ENCODE data around the gene PSPH.
"Not testable (repeated sequence)": the region's sequence is repeated elsewhere in the genome, so short reads cannot be mapped to it uniquely, and the experiment has no call there.

Gene PSPH

DNA sequence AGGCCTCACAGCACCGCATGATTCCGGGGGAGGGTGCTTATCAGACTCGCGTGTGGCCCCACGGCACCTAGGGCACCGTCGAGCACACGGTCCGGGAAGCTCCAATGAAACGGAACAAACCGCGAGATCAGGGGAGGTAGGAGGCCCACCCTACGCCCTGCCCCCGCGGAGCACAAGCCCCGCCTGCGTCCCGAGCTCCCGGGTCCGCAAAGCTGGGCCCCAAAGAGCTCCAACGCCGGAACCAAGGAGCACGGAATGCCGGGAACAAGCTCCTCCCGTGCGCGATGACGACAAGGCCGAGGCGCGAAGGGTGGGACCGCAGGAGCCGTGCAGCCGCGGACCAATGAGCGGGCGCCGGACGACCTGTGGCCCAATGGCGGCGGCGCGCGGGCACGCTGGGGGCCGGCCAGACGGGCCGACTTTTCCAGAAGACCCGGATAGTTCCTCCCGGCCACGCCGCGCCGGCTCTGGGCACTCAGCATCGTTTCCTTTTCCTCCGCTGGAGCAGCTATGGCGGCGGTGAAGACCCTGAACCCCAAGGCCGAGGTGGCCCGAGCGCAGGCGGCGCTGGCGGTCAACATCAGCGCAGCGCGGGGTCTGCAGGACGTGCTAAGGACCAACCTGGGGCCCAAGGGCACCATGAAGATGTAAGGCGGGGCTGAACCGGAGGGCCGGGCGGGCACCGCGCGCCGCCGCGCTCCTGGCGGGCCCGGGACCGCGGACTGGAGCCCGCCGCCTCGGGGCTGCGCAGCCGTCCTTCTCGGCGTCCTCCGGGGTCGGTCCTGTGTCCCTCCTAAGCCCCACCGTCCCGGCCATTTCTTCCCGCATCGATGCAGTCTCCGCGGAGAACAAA is at the start of gene PSPH, which contains the start of gene CCT6A:
PSPH (minus strand) TSS at position 106 of the 853 bp plus-strand sequence. CDS start 30,232 bp downstream, outside the sequence.
CCT6A (plus strand) TSS at position 427 of the 853 bp plus-strand sequence; CDS start at position 511, 84 bp downstream.
- in situ Hi-C loops (cut with MboI; ENCODE audit: low sequenced_read_pairs, unreplicated experiment), result no loop called here
- TF ChIP-seq, protein P1, sequence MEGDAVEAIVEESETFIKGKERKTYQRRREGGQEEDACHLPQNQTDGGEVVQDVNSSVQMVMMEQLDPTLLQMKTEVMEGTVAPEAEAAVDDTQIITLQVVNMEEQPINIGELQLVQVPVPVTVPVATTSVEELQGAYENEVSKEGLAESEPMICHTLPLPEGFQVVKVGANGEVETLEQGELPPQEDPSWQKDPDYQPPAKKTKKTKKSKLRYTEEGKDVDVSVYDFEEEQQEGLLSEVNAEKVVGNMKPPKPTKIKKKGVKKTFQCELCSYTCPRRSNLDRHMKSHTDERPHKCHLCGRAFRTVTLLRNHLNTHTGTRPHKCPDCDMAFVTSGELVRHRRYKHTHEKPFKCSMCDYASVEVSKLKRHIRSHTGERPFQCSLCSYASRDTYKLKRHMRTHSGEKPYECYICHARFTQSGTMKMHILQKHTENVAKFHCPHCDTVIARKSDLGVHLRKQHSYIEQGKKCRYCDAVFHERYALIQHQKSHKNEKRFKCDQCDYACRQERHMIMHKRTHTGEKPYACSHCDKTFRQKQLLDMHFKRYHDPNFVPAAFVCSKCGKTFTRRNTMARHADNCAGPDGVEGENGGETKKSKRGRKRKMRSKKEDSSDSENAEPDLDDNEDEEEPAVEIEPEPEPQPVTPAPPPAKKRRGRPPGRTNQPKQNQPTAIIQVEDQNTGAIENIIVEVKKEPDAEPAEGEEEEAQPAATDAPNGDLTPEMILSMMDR (IDR thresholded peaks at IDR 0.05; ENCODE audit: borderline replicate concordance, control extremely low read depth, extremely low read depth, insufficient read depth, missing control alignments), result no peak
- peak; percentile 96 for DNase-seq (ENCODE audit: low spot score)

- in situ Hi-C loops (cut with MboI; ENCODE audit: low sequenced_read_pairs, unreplicated experiment), result loop anchor here (25.0 kb wide), 3 partner anchors 87 to 812 kb away; no protein-coding TSS in a partner anchor
- TF ChIP-seq, protein P1 (IDR thresholded peaks at IDR 0.05; ENCODE audit: borderline replicate concordance, control extremely low read depth, extremely low read depth, insufficient read depth, missing control alignments), result no peak
- no peak for DNase-seq (ENCODE audit: low spot score)
These were observed 48.4 kb upstream of the PSPH start for GRCh38 chr7:56099653-56100052.

GRCh38 chr7:56098187-56099008 is 47.2 kb upstream of the PSPH start:
- in situ Hi-C loops (cut with MboI; ENCODE audit: low sequenced_read_pairs, unreplicated experiment), result loop anchor here (25.0 kb wide), 2 partner anchors 461 to 811 kb away; no protein-coding TSS in a partner anchor
- DNase-seq (ENCODE audit: low spot score), result not testable (repeated sequence)

DNA sequence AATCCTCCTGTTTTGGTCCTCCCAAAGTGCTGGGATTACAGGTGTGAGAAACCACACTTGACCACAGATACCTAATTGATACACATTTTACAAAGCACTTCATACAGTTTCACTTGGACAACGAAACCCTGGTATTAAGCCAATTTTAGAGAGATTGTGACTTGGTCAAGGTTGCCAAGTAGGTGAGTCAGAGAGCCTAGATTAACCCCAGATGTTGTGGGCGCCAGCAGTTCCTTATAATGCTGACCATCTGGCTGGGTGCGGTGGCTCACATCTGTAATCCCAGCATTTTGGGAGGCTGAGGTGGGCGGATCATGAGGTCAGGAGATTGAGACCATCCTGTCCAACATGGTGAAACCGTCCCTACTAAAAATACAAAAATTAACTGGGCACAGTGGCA is 46.5 kb upstream of the PSPH start:
- TF ChIP-seq, protein P1 (IDR thresholded peaks at IDR 0.05; ENCODE audit: borderline replicate concordance, control extremely low read depth, extremely low read depth, insufficient read depth, missing control alignments), result no peak
- no peak for DNase-seq (ENCODE audit: low spot score)
- in situ Hi-C loops (cut with MboI; ENCODE audit: low sequenced_read_pairs, unreplicated experiment), result loop anchor here (25.0 kb wide), 2 partner anchors 460 to 810 kb away; no protein-coding TSS in a partner anchor

- in situ Hi-C loops (cut with MboI; ENCODE audit: low sequenced_read_pairs, unreplicated experiment), result loop anchor here (25.0 kb wide), 2 partner anchors 456 to 806 kb away; no protein-coding TSS in a partner anchor
- peak; percentile 19 for DNase-seq (ENCODE audit: low spot score)
- TF ChIP-seq, protein P1 (IDR thresholded peaks at IDR 0.05; ENCODE audit: borderline replicate concordance, control extremely low read depth, extremely low read depth, insufficient read depth, missing control alignments), result no peak
These were observed 41.7 kb upstream of the PSPH start, which contains the start of gene PHKG1 for GRCh38 chr7:56092789-56093531. TSS of gene PHKG1 (minus strand) at chr7:56092952. CDS start at chr7:56088941, 4,011 bp downstream.

- in situ Hi-C loops (cut with MboI; ENCODE audit: low sequenced_read_pairs, unreplicated experiment), result loop anchor here (25.0 kb wide), 2 partner anchors 455 to 805 kb away; no protein-coding TSS in a partner anchor
- not testable (repeated sequence) for DNase-seq (ENCODE audit: low spot score)
These were observed 41.1 kb upstream of the PSPH start for GRCh38 chr7:56092388-56092787.

GRCh38 chr7:56091591-56091990 is 40.3 kb upstream of the PSPH start:
- in situ Hi-C loops (cut with MboI; ENCODE audit: low sequenced_read_pairs, unreplicated experiment), result loop anchor here (25.0 kb wide), 2 partner anchors 454 to 804 kb away; no protein-coding TSS in a partner anchor
- TF ChIP-seq, protein P1 (IDR thresholded peaks at IDR 0.05; ENCODE audit: borderline replicate concordance, control extremely low read depth, extremely low read depth, insufficient read depth, missing control alignments), result no peak

More at GRCh38 chr7:56091591-56091990, 40.3 kb upstream of the PSPH start:
- no peak for DNase-seq (ENCODE audit: low spot score)

Data from GM13976 (cell line).